PC-9 (cell line): ENCODE data around the gene ARMH1. TPM values are rescaled to one million over a fixed set of nuclear protein-coding genes. Genes with fewer than 3 reads are reported as not detected.
"Not testable (repeated sequence)": the region's sequence is repeated elsewhere in the genome, so short reads cannot be mapped to it uniquely, and the experiment has no call there.

Source experiments
- BruUV-seq: library from RNA; stranded (reverse); fragments of 400-500 nt; replicated peaks from 2 replicates; lab custom pipeline; 2021; lab: Mats Ljungman, UMichigan
- CTCF ChIA-PET: fragments of 300-600 bp; sonication (Branson Sonifier 250); formaldehyde crosslinking; loops from one replicate; lab custom pipeline; 2022; ENCODE audit warnings: antibody characterized with exemption; lab: Charles Lee
- POLR2A ChIA-PET: fragments of 300-600 bp; sonication (Branson Sonifier 250); formaldehyde crosslinking; loops from one replicate; lab custom pipeline; 2022; ENCODE audit warnings: antibody characterized with exemption; ENCODE audit not compliant: unreplicated experiment; lab: Charles Lee
- DNase-seq, 2 experiments: peaks; one replicate each; pipeline versions ENCODE4 v3.0.0 to v3.0.0-alpha.2; 2015 to 2022; ENCODE audit warnings: mixed read lengths in 1 of 2
- H2AFZ ChIP-seq: fragments of 200-600 bp; sonication (generic); 2 replicates; pipeline ENCODE4 v1.8.1; 2017; ENCODE audit warnings: antibody characterized with exemption
- H3F3A ChIP-seq: fragments of 200-600 bp; sonication (generic); 2 replicates; pipeline ENCODE4 v1.8.1; 2017; ENCODE audit warnings: antibody characterized with exemption, mild to moderate bottlenecking, low read depth; ENCODE audit not compliant: insufficient read depth
- H3K27ac ChIP-seq: fragments of 200-600 bp; sonication (generic); 2 replicates; pipeline ENCODE4 v1.6.1; 2016; ENCODE audit warnings: mixed run types
- H3K27me3 ChIP-seq: fragments of 200-600 bp; sonication (generic); 2 replicates; pipeline ENCODE4 v1.6.1; 2016; ENCODE audit warnings: low read depth, mixed run types; ENCODE audit not compliant: insufficient read depth
- H3K36me3 ChIP-seq: fragments of 200-600 bp; sonication (generic); 2 replicates; pipeline ENCODE4 v1.6.1; 2016; ENCODE audit warnings: low read depth, mixed run types
- H3K4me1 ChIP-seq: fragments of 200-600 bp; sonication (generic); replicated peaks from 2 replicates; pipeline ENCODE4 v1.6.1; 2016; ENCODE audit warnings: mixed run types; ENCODE audit not compliant: insufficient read depth
- H3K4me2 ChIP-seq: fragments of 200-600 bp; sonication (generic); 2 replicates; pipeline ENCODE4 v1.6.1; 2017; ENCODE audit warnings: mixed run types
- H3K4me3 ChIP-seq: fragments of 200-600 bp; sonication (generic); 2 replicates; pipeline ENCODE4 v1.6.1; 2016; ENCODE audit warnings: mixed run types
- H3K79me2 ChIP-seq: fragments of 200-600 bp; sonication (generic); 2 replicates; pipeline ENCODE4 v1.6.1; 2017; ENCODE audit warnings: low read depth, mixed run types
- H3K9me2 ChIP-seq: fragments of 200-600 bp; sonication (generic); 2 replicates; pipeline ENCODE4 v1.8.1; 2017; ENCODE audit warnings: mild to moderate bottlenecking; ENCODE audit not compliant: insufficient read depth
- H3K9me3 ChIP-seq: fragments of 200-600 bp; sonication (generic); 2 replicates; pipeline ENCODE4 v1.8.1; 2016; ENCODE audit warnings: low read depth; ENCODE audit not compliant: insufficient read depth
- H4K20me1 ChIP-seq: fragments of 200-600 bp; sonication (generic); 2 replicates; pipeline ENCODE4 v1.8.1; 2017; ENCODE audit not compliant: insufficient read depth
- EZH2 ChIP-seq: fragments of 200-600 bp; sonication (generic); IDR thresholded peaks from 2 replicates; pipeline ENCODE4 v1.8.0; 2017; ENCODE audit warnings: antibody characterized with exemption, low read depth
- intact Hi-C: fragments of 100-400 bp; cut with micrococcal nuclease; formaldehyde crosslinking; loops from one replicate; pipeline ENCODE4 v1.10.0; 2022; ENCODE audit not compliant: unreplicated experiment
- total RNA-seq: library from RNA; stranded (reverse); gene quantifications from 2 replicates; pipeline ENCODE4 v1.2.3, GENCODE V29; 2021
- TF ChIP-seq, protein P1 (sequence below): fragments of 200-600 bp; sonication (generic); conservative IDR thresholded peaks from 2 replicates; pipeline ENCODE4 v1.6.1; 2017; ENCODE audit warnings: mixed run types, antibody characterized with exemption, mild to moderate bottlenecking, moderate library complexity

ARMH1 gene
- total RNA-seq, 1 experiment from 2014 or later, result 16.9 TPM

DNA sequence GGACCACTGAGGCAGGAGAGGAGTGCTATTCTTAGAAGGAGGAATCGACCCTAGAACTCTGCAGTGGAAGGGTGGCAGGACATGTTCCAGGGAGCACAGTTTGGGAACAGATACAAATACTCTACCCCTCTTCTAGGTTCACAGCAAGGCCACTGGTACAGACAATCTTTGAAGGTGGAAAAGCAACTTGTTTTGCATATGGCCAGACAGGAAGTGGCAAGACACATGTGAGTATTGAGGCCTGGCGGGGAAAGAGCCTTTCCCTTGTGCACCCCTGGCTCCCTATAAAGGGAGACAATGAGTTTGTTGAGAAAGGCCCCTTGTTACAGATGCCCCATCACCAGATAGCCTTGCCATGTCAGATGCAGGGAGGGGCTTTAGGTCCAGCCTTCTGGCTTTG lies 82.9 kb downstream of the ARMH1 start:
- no peaks in the 10 kb centered on the region for H3K4me1 ChIP-seq
- no peaks in the 10 kb centered on the region for H4K20me1 ChIP-seq
- no peaks in the 10 kb centered on the region for H3K27me3 ChIP-seq
- H3K4me3 ChIP-seq, result no peak overlapping the region
- TF ChIP-seq, protein P1, sequence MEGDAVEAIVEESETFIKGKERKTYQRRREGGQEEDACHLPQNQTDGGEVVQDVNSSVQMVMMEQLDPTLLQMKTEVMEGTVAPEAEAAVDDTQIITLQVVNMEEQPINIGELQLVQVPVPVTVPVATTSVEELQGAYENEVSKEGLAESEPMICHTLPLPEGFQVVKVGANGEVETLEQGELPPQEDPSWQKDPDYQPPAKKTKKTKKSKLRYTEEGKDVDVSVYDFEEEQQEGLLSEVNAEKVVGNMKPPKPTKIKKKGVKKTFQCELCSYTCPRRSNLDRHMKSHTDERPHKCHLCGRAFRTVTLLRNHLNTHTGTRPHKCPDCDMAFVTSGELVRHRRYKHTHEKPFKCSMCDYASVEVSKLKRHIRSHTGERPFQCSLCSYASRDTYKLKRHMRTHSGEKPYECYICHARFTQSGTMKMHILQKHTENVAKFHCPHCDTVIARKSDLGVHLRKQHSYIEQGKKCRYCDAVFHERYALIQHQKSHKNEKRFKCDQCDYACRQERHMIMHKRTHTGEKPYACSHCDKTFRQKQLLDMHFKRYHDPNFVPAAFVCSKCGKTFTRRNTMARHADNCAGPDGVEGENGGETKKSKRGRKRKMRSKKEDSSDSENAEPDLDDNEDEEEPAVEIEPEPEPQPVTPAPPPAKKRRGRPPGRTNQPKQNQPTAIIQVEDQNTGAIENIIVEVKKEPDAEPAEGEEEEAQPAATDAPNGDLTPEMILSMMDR, result no peak
- no peak for TF ChIP-seq EZH2
- DNase-seq, result no peak
- no peaks in the 10 kb centered on the region for H3K79me2 ChIP-seq
- no peak overlapping the region for H3K27ac ChIP-seq
- CTCF ChIA-PET, result no interaction called here
- 0 out of 2 replicates have a peak, but pooled peaks cover 3% of the 10 kb centered on the region for H3F3A ChIP-seq
- intact Hi-C loops, result no loop called here
- no peaks in the 10 kb centered on the region for H3K9me2 ChIP-seq
- POLR2A ChIA-PET, result no interaction called here
- H3K36me3 ChIP-seq, result peaks cover 43% of the 10 kb centered on the region
- H3K4me2 ChIP-seq, result no peak overlapping the region
- no peak overlapping the region for H2AFZ ChIP-seq
- no peaks in the 10 kb centered on the region for H3K9me3 ChIP-seq
- no TSS peak for BruUV-seq

DNA sequence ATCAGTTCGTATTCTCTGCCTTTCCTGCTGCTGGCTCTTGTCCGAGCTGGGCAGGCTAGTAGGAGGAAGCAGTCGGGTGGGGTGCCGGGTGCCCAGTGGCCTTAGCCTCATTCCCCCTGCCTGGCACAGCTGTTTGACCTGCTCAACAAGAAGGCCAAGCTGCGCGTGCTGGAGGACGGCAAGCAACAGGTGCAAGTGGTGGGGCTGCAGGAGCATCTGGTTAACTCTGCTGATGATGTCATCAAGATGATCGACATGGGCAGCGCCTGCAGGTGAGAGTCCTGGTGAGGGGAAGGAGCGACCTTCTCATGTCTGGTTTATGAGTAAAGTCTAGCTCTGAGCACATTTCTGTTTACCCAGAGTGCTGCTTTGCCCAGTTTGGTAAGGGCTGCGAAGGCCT lies 84.6 kb downstream of the ARMH1 start:
- no peak for DNase-seq
- H2AFZ ChIP-seq, result no peak overlapping the region
- ChIA-PET CTCF (interaction anchor here (0.5 kb wide), 1 partner anchor 533 kb away, joined by 3 read pairs; no protein-coding TSS in a partner anchor), POLR2A (no interaction called here)
- intact Hi-C loops, result no loop called here
- no peak overlapping the region for H3K27ac ChIP-seq
- no peak overlapping the region for H3K4me3 ChIP-seq
- no peaks in the 10 kb centered on the region for H3K4me1 ChIP-seq
- no TSS peak for BruUV-seq
- TF ChIP-seq EZH2, result no peak
- TF ChIP-seq, protein P1, result no peak
- no peaks in the 10 kb centered on the region for H3K9me2 ChIP-seq
- 0 out of 2 replicates have a peak, but pooled peaks cover 9% of the 10 kb centered on the region for H3F3A ChIP-seq
- H4K20me1 ChIP-seq, result no peaks in the 10 kb centered on the region
- peaks cover 30% of the 10 kb centered on the region for H3K36me3 ChIP-seq
- no peak overlapping the region for H3K4me2 ChIP-seq
- H3K27me3 ChIP-seq, result no peaks in the 10 kb centered on the region
- no peaks in the 10 kb centered on the region for H3K79me2 ChIP-seq
- H3K9me3 ChIP-seq, result no peaks in the 10 kb centered on the region

DNA sequence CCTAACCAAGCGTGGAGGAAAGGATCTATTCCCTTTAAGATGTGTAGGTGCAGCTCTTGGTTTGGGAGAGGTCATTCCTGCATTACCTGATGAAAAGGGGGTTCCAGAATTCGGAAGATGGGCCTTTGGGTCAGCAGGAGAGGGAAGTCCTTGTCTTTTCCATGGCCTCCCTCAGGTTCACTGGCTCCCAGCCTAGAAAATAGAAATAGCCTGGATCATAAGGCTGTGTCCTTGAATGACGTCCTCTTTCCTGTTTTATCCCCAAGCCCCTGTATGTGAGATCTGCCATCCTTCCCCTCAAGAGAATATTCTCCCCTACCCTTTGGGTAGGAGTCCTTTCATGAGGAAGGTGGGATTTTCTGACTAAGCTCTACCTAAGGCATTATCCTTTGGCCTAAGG lies 86.4 kb downstream of the ARMH1 start:
- DNase-seq, result no peak
- no peak overlapping the region for H3K4me3 ChIP-seq
- CTCF ChIA-PET, result no interaction called here
- H3F3A ChIP-seq, result 0 out of 2 replicates have a peak, but pooled peaks cover 9% of the 10 kb centered on the region
- no peak overlapping the region for H3K4me2 ChIP-seq
- H3K27ac ChIP-seq, result no peak overlapping the region
- no peaks in the 10 kb centered on the region for H3K27me3 ChIP-seq
- H3K9me3 ChIP-seq, result no peaks in the 10 kb centered on the region
- H3K4me1 ChIP-seq, result no peaks in the 10 kb centered on the region
- no peak for TF ChIP-seq EZH2
- TF ChIP-seq, protein P1, result no peak
- no peaks in the 10 kb centered on the region for H4K20me1 ChIP-seq
- H2AFZ ChIP-seq, result no peak overlapping the region
- H3K36me3 ChIP-seq, result peaks cover 30% of the 10 kb centered on the region
- no peaks in the 10 kb centered on the region for H3K79me2 ChIP-seq
- intact Hi-C loops, result no loop called here
- POLR2A ChIA-PET, result no interaction called here
- no TSS peak for BruUV-seq
- no peaks in the 10 kb centered on the region for H3K9me2 ChIP-seq

DNA sequence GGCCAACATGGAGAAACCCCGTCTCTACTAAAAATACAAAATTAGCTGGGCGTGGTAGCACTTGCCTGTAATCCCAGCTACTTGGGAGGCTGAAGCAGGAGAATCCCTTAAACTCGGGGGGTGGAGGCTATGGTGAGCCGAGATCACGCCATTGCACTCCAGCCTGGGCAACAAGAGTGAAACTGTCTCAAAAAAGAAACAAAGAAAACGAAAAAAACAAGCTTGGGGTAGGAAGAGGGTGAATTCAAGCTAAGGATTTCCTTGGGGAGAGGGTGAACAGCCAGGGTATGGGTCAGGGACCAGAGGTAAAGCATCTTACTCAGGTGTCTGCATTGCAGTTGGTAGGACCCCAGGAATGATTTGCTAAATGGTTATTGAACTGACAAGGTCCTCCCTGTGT lies 91.9 kb downstream of the ARMH1 start:
- H3K4me3 ChIP-seq, H3K4me2 ChIP-seq, intact Hi-C loops, BruUV-seq, H3K4me1 ChIP-seq, DNase-seq, H2AFZ ChIP-seq, H4K20me1 ChIP-seq, H3K27me3 ChIP-seq, H3K27ac ChIP-seq, H3K9me2 ChIP-seq, H3K79me2 ChIP-seq, H3K9me3 ChIP-seq: not testable (repeated sequence)
- ChIA-PET CTCF (interaction anchor here (1.3 kb wide), 1 partner anchor 27 kb away, joined by 3 read pairs; no protein-coding TSS in a partner anchor), POLR2A (interaction anchor here (0.6 kb wide), 2 partner anchors 25 to 35 kb away, joined by 5 read pairs; no protein-coding TSS in a partner anchor)
- Histone ChIP-seq H3K36me3 (0 out of 2 replicates have a peak, but pooled peaks cover 20% of the 10 kb centered on the region), H3F3A (peaks cover 45% of the 10 kb centered on the region; the same call in 1 of the 2 replicates)
